Measurements from ENCODE around the gene EXOSC7.

DNA sequence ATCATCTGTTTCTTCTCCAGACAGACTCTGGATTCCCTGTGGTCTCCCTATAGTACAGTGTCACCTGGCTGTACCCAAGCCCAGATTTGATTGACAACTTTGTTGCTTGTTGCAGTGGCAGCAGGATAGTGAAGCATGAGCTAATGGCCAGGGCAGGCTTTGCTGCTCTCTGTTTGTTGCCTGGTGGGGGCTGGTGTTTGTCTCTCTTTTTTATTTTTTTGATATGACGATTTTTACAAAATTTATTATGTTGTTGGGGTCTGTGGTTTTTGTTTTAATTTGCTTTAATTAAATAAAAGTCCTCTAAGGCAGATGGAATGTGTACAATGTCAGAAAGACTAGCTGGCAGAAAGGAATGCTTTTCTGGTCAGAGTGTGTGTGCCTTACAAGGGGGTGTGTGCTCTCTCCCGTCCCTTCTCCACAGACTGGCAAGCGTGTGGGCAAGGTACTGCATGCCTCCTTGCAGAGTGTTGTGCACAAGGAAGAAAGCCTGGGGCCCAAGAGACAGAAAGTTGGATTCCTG is 34.8 kb downstream of the EXOSC7 start:
- TF ChIP-seq SPI1 (IDR thresholded peaks at IDR 0.05; ENCODE audit: borderline replicate concordance, insufficient read depth, low read depth, low read length) (no peak), POLR2A (IDR thresholded peaks at IDR 0.05; ENCODE audit: low read depth, low read length) (no peak), EED (IDR thresholded peaks at IDR 0.05; ENCODE audit: low read depth) (no peak), ZNF274 (IDR thresholded peaks at IDR 0.05; ENCODE audit: insufficient read depth, insufficient read length) (no peak), TCF12 (IDR thresholded peaks at IDR 0.05; ENCODE audit: low read depth, low read length) (no peak)
- TF ChIP-seq, protein P1, sequence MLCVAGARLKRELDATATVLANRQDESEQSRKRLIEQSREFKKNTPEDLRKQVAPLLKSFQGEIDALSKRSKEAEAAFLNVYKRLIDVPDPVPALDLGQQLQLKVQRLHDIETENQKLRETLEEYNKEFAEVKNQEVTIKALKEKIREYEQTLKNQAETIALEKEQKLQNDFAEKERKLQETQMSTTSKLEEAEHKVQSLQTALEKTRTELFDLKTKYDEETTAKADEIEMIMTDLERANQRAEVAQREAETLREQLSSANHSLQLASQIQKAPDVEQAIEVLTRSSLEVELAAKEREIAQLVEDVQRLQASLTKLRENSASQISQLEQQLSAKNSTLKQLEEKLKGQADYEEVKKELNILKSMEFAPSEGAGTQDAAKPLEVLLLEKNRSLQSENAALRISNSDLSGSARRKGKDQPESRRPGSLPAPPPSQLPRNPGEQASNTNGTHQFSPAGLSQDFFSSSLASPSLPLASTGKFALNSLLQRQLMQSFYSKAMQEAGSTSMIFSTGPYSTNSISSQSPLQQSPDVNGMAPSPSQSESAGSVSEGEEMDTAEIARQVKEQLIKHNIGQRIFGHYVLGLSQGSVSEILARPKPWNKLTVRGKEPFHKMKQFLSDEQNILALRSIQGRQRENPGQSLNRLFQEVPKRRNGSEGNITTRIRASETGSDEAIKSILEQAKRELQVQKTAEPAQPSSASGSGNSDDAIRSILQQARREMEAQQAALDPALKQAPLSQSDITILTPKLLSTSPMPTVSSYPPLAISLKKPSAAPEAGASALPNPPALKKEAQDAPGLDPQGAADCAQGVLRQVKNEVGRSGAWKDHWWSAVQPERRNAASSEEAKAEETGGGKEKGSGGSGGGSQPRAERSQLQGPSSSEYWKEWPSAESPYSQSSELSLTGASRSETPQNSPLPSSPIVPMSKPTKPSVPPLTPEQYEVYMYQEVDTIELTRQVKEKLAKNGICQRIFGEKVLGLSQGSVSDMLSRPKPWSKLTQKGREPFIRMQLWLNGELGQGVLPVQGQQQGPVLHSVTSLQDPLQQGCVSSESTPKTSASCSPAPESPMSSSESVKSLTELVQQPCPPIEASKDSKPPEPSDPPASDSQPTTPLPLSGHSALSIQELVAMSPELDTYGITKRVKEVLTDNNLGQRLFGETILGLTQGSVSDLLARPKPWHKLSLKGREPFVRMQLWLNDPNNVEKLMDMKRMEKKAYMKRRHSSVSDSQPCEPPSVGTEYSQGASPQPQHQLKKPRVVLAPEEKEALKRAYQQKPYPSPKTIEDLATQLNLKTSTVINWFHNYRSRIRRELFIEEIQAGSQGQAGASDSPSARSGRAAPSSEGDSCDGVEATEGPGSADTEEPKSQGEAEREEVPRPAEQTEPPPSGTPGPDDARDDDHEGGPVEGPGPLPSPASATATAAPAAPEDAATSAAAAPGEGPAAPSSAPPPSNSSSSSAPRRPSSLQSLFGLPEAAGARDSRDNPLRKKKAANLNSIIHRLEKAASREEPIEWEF (IDR thresholded peaks at IDR 0.05; ENCODE audit: insufficient replicate concordance, low read depth, low read length) = no peak
- TF ChIP-seq, protein P2, sequence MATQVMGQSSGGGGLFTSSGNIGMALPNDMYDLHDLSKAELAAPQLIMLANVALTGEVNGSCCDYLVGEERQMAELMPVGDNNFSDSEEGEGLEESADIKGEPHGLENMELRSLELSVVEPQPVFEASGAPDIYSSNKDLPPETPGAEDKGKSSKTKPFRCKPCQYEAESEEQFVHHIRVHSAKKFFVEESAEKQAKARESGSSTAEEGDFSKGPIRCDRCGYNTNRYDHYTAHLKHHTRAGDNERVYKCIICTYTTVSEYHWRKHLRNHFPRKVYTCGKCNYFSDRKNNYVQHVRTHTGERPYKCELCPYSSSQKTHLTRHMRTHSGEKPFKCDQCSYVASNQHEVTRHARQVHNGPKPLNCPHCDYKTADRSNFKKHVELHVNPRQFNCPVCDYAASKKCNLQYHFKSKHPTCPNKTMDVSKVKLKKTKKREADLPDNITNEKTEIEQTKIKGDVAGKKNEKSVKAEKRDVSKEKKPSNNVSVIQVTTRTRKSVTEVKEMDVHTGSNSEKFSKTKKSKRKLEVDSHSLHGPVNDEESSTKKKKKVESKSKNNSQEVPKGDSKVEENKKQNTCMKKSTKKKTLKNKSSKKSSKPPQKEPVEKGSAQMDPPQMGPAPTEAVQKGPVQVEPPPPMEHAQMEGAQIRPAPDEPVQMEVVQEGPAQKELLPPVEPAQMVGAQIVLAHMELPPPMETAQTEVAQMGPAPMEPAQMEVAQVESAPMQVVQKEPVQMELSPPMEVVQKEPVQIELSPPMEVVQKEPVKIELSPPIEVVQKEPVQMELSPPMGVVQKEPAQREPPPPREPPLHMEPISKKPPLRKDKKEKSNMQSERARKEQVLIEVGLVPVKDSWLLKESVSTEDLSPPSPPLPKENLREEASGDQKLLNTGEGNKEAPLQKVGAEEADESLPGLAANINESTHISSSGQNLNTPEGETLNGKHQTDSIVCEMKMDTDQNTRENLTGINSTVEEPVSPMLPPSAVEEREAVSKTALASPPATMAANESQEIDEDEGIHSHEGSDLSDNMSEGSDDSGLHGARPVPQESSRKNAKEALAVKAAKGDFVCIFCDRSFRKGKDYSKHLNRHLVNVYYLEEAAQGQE (IDR thresholded peaks at IDR 0.05; ENCODE audit: low read depth, low read length) = no peak
- TF ChIP-seq, protein P3, sequence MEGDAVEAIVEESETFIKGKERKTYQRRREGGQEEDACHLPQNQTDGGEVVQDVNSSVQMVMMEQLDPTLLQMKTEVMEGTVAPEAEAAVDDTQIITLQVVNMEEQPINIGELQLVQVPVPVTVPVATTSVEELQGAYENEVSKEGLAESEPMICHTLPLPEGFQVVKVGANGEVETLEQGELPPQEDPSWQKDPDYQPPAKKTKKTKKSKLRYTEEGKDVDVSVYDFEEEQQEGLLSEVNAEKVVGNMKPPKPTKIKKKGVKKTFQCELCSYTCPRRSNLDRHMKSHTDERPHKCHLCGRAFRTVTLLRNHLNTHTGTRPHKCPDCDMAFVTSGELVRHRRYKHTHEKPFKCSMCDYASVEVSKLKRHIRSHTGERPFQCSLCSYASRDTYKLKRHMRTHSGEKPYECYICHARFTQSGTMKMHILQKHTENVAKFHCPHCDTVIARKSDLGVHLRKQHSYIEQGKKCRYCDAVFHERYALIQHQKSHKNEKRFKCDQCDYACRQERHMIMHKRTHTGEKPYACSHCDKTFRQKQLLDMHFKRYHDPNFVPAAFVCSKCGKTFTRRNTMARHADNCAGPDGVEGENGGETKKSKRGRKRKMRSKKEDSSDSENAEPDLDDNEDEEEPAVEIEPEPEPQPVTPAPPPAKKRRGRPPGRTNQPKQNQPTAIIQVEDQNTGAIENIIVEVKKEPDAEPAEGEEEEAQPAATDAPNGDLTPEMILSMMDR (IDR thresholded peaks at IDR 0.05 in 2 of 3, conservative IDR thresholded peaks at IDR 0.05 in 1 of 3; ENCODE audit: control insufficient read depth in 2 of 3, extremely low read depth in 1 of 3, insufficient read depth in 1 of 3, low read depth in 3 of 3, low read length in 3 of 3) = no peak
- TF ChIP-seq, protein P4, sequence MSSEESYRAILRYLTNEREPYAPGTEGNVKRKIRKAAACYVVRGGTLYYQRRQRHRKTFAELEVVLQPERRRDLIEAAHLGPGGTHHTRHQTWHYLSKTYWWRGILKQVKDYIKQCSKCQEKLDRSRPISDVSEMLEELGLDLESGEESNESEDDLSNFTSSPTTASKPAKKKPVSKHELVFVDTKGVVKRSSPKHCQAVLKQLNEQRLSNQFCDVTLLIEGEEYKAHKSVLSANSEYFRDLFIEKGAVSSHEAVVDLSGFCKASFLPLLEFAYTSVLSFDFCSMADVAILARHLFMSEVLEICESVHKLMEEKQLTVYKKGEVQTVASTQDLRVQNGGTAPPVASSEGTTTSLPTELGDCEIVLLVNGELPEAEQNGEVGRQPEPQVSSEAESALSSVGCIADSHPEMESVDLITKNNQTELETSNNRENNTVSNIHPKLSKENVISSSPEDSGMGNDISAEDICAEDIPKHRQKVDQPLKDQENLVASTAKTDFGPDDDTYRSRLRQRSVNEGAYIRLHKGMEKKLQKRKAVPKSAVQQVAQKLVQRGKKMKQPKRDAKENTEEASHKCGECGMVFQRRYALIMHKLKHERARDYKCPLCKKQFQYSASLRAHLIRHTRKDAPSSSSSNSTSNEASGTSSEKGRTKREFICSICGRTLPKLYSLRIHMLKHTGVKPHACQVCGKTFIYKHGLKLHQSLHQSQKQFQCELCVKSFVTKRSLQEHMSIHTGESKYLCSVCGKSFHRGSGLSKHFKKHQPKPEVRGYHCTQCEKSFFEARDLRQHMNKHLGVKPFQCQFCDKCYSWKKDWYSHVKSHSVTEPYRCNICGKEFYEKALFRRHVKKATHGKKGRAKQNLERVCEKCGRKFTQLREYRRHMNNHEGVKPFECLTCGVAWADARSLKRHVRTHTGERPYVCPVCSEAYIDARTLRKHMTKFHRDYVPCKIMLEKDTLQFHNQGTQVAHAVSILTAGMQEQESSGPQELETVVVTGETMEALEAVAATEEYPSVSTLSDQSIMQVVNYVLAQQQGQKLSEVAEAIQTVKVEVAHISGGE (CRISPR knock-in tag; IDR thresholded peaks at IDR 0.05) = no peak

Measured in GM12878 (cell line).